ENCODE data around the gene TCEA2.

The TCEA2 gene

DNA sequence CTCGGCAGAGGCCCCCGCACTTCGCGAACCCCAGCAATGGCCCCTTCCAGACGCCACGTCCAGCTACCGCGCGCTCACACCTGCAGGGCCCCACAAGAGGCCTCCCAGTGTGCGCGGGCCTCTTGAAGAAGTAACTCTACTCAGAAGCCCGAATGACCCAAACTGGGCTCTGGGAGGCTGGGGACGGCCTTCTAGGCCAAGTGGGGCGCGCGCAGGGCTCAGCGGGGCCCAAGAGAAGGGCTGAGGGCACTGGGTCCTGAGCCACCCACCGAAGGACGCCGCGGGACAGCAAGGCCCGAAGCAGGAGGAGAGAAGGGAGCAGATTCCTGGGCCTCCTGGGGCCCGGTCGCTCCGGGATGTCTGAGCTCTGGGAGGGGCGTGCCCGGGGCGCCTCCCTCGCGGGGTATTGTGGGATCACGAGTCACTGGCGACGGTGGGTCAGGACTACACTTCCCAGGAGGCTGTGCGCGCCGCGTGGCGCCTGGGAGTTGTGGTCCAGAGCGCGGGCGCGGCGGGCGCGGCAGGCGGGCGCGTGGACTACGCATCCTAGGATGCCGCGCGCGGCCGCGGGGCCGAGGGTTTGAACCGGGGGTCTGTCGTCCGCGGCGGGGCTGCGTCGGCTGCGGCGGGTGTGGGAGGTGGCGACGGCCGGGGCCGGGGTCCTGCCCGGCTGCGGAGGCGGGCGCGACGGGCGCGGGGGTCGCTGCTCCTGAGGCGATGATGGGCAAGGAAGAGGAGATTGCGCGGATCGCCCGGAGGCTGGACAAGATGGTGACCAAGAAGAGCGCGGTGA lies at the start of gene TCEA2:
TCEA2 (plus strand) TSS at position 603 of the 793 bp plus-strand sequence; CDS start at position 718, 115 bp downstream.
- in situ Hi-C loops (cut with HindIII; ENCODE audit: low sequenced_read_pairs), result no loop called here
- peak; percentile 80 for DNase-seq (ENCODE audit: low read depth)
- peak within 1 kb of the TSS; percentile 83 for H3K4me3 ChIP-seq (ENCODE audit: low read depth, low read length)
- TF ChIP-seq, protein P1, sequence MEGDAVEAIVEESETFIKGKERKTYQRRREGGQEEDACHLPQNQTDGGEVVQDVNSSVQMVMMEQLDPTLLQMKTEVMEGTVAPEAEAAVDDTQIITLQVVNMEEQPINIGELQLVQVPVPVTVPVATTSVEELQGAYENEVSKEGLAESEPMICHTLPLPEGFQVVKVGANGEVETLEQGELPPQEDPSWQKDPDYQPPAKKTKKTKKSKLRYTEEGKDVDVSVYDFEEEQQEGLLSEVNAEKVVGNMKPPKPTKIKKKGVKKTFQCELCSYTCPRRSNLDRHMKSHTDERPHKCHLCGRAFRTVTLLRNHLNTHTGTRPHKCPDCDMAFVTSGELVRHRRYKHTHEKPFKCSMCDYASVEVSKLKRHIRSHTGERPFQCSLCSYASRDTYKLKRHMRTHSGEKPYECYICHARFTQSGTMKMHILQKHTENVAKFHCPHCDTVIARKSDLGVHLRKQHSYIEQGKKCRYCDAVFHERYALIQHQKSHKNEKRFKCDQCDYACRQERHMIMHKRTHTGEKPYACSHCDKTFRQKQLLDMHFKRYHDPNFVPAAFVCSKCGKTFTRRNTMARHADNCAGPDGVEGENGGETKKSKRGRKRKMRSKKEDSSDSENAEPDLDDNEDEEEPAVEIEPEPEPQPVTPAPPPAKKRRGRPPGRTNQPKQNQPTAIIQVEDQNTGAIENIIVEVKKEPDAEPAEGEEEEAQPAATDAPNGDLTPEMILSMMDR (IDR thresholded peaks at IDR 0.05; ENCODE audit: low read depth, low read length, missing control alignments), result no peak

- in situ Hi-C loops (cut with HindIII; ENCODE audit: low sequenced_read_pairs), result no loop called here
- H3K4me3 ChIP-seq (ENCODE audit: low read depth, low read length), result no peak overlapping the region
- TF ChIP-seq, protein P1 (IDR thresholded peaks at IDR 0.05; ENCODE audit: low read depth, low read length, missing control alignments), result no peak
- no peak for DNase-seq (ENCODE audit: low read depth)
Measured at GRCh38 chr20:64015635-64016034, 47.4 kb upstream of the TCEA2 start.

DNA sequence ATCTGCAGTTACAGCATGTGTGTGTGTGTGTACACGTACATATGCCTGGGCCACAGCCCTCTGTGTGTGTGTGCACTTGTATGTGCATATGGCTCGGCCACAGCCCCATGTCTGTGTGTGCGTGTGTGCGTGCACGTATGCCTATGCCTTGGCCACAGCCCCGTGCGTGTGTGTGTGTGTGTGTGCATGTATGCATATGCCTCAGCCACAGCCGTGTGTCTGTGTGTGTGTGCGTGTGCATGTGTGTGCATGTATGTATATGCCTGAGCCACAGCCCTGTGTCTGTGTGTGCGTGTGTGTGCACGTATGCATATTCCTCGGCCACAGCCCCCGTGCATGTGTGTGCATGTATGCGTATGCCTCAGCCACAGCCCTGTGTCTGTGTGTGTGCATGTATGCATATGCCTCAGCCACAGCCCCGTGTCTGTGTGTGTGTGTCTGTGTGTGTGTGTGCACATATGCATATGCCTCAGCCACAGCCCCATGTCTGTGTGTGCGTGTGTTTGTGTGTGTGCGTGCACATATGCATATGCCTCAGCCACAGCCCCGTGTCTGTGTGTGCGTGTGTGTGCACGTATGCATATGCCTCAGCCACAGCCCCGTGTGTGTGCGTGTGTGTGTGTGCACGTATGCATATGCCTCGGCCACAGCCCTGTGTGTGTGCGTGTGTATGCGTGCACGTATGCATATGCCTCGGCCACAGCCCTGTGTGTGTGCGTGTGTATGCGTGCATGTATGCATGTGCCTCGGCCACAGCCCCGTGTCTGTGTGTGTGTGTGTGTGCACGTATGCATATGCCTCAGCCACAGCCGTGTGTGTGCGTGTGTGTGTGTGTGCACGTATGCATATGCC lies 41.6 kb upstream of the TCEA2 start:
- no peak for DNase-seq (ENCODE audit: low read depth)
- H3K4me3 ChIP-seq (ENCODE audit: low read depth, low read length), result no peak overlapping the region
- TF ChIP-seq, protein P1 (IDR thresholded peaks at IDR 0.05; ENCODE audit: low read depth, low read length, missing control alignments), result no peak
- in situ Hi-C loops (cut with HindIII; ENCODE audit: low sequenced_read_pairs), result no loop called here

DNA sequence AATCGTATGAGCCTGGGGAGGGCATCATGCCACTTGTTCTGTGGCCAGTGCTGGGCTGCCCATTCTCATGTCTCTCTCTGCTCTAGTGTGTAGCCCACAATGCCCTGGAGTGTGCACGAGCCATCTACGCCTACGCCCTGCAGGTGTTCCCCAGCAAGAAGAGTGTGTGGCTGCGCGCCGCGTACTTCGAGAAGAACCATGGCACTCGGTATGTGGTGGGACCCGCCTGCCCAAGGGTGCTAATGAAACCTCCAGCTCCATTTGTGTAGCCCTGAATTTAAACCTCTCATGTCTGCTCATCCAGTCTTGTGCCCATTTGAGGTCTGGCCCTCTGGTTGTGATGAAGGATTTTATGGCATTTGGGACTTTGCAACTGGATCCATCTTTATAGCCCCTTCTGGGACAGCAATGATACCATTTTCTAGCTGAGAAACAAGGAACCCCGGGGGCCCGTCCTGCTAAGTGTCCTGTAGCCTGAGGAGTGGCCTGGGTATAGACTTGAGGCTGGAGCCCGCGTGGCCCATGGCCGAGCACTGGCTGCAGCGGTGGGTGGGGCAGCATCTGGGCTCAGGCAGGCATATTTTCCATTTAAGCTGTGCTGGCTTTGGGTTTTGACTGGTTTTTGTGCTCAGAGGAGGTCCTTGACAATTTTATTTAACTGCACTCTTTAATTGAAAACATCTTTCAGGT lies 40.2 kb upstream of the TCEA2 start:
- TF ChIP-seq, protein P1 (IDR thresholded peaks at IDR 0.05; ENCODE audit: low read depth, low read length, missing control alignments), result no peak
- DNase-seq (ENCODE audit: low read depth), result no peak
- no peak overlapping the region for H3K4me3 ChIP-seq (ENCODE audit: low read depth, low read length)
- in situ Hi-C loops (cut with HindIII; ENCODE audit: low sequenced_read_pairs), result no loop called here

GRCh38 chr20:64023361-64024140 lies 39.4 kb upstream of the TCEA2 start:
- in situ Hi-C loops (cut with HindIII; ENCODE audit: low sequenced_read_pairs), result no loop called here
- no peak overlapping the region for H3K4me3 ChIP-seq (ENCODE audit: low read depth, low read length)
- TF ChIP-seq, protein P1 (IDR thresholded peaks at IDR 0.05; ENCODE audit: low read depth, low read length, missing control alignments), result no peak
- no peak for DNase-seq (ENCODE audit: low read depth)
